Esophagus muscularis mucosa (tissue), 4 donors: ENCODE results near the gene IRF2BP2. TPM values are rescaled to one million over a fixed set of nuclear protein-coding genes. Genes with fewer than 3 reads are reported as not detected.

ENCODE experiments used
- DNase-seq: peaks from one replicate; pipeline ENCODE4 v3.0.0-alpha.2; 2017; ENCODE audit errors: extremely low spot score
- H3K27ac ChIP-seq, 4 donors: fragments of 200-600 bp; sonication (generic); replicated peaks in 1 of 4; 1 replicate in 3 of 4; 2 replicates in 1 of 4; pipeline ENCODE4 v1.5.1; 2016 to 2019; ENCODE audit warnings: mild to moderate bottlenecking in 1 of 4
- H3K27me3 ChIP-seq, 4 donors: fragments of 200-600 bp; sonication (generic); one replicate each; pipeline versions ENCODE4 v1.5.1 to v1.6.0; 2016 to 2019
- H3K36me3 ChIP-seq, 4 donors: fragments of 200-600 bp; sonication (generic); one replicate each; pipeline ENCODE4 v1.5.1; 2016 to 2019
- H3K4me1 ChIP-seq, 4 donors: fragments of 200-600 bp; sonication (generic); one replicate each; pipeline ENCODE4 v1.5.1; 2016 to 2019
- H3K4me3 ChIP-seq, 4 donors: fragments of 200-600 bp; sonication (generic); 1 replicate in 2 of 4; 2 replicates in 2 of 4; pipeline ENCODE4 v1.5.1; 2016 to 2019; ENCODE audit warnings: mild to moderate bottlenecking in 4 of 4, moderate library complexity in 1 of 4
- H3K9me3 ChIP-seq, 4 donors: fragments of 200-600 bp; sonication (generic); 1 replicate in 3 of 4; 2 replicates in 1 of 4; pipeline ENCODE4 v1.5.1; 2016 to 2019
- EP300 ChIP-seq: sonication (generic); formaldehyde crosslinking; IDR thresholded peaks from one replicate; pipeline ENCODE4 v1.6.1; 2017; ENCODE audit warnings: antibody characterized with exemption
- POLR2A ChIP-seq: fragments of 450-650 bp; IDR thresholded peaks from one replicate; pipeline ENCODE4 v1.6.1; 2017; ENCODE audit warnings: antibody characterized with exemption, moderate library complexity, mild to moderate bottlenecking, low read depth
- POLR2AphosphoS5 ChIP-seq, 2 donors: sonication (generic); formaldehyde crosslinking; IDR thresholded peaks; one replicate each; pipeline ENCODE4 v1.6.1; 2017; ENCODE audit warnings: antibody characterized with exemption in 2 of 2
- WGBS: methylation state at CpG from one replicate; pipeline ENCODE4 v1.1.5; 2018; 5-methylcytosine and 5-hydroxymethylcytosine counted together
- intact Hi-C: fragments of 100-400 bp; cut with DNase I; formaldehyde crosslinking; loops from one replicate; pipeline ENCODE4 v1.15.1; 2023
- total RNA-seq, 4 donors: library from RNA; depleted of rRNA; stranded (reverse); fragments of >200 nt; gene quantifications; one replicate each; pipeline versions ENCODE4 v1.1.0 to v1.2.1, GENCODE V29; 2016
- TF ChIP-seq, protein P1 (sequence below), 3 experiments: fragments of 200-600 bp in 2 of 3; fragments of 450-650 bp in 1 of 3; sonication (generic) in 2 of 3; IDR thresholded peaks; one replicate each; pipeline ENCODE4 v1.5.1; 2017 to 2019; ENCODE audit warnings: antibody characterized with exemption in 3 of 3, mild to moderate bottlenecking in 2 of 3, moderate library complexity in 1 of 3

The IRF2BP2 gene
- total RNA-seq, 4 donors from 2014 or later = 83.3 to 119 (median 97.9) TPM

- TF ChIP-seq POLR2AphosphoS5 (IDR thresholded peaks at IDR 0.05) (no peak), POLR2A (no peak), EP300 (no peak)
- TF ChIP-seq, protein P1, sequence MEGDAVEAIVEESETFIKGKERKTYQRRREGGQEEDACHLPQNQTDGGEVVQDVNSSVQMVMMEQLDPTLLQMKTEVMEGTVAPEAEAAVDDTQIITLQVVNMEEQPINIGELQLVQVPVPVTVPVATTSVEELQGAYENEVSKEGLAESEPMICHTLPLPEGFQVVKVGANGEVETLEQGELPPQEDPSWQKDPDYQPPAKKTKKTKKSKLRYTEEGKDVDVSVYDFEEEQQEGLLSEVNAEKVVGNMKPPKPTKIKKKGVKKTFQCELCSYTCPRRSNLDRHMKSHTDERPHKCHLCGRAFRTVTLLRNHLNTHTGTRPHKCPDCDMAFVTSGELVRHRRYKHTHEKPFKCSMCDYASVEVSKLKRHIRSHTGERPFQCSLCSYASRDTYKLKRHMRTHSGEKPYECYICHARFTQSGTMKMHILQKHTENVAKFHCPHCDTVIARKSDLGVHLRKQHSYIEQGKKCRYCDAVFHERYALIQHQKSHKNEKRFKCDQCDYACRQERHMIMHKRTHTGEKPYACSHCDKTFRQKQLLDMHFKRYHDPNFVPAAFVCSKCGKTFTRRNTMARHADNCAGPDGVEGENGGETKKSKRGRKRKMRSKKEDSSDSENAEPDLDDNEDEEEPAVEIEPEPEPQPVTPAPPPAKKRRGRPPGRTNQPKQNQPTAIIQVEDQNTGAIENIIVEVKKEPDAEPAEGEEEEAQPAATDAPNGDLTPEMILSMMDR (IDR thresholded peaks at IDR 0.05) = no peak
- DNase-seq = no peak
- no peaks in the 10 kb centered on the region for H3K27me3 ChIP-seq
- intact Hi-C loops = no loop called here
- H3K4me1 ChIP-seq = no peaks in the 10 kb centered on the region
- H3K27ac ChIP-seq = no peak overlapping the region
- WGBS = 79% methylated on average over 2 of the region's 2 CpGs
- peaks cover 0 to 3% (median 0%) of the 10 kb centered on the region in 4 donors for H3K9me3 ChIP-seq
- no peaks in the 10 kb centered on the region for H3K36me3 ChIP-seq
- H3K4me3 ChIP-seq = no peak overlapping the region
These were observed 37.8 kb upstream of the IRF2BP2 start for GRCh38 chr1:234647758-234648157.

DNA sequence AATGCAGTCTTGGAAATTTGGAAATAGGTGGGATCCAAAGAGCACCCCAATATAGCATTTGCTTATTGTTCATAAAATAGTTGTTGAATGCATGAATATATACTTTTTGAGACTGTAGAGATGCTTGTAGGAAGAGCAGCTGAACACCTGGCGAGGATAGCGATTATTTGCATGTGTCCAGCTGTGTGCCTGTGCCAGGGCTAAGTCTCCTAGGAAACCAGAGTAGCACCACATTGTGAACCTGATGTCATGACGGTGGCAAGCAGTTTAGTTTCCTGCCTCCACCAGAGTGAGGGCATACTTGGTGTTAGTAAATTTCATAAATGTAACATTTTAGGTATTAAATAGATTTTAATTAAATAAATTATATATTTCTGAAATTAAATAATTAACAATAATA is 37.3 kb upstream of the IRF2BP2 start:
- Histone ChIP-seq H3K9me3 (peaks cover 0 to 3% (median 0%) of the 10 kb centered on the region in 4 donors), H3K4me3 (no peak overlapping the region), H3K27me3 (no peaks in the 10 kb centered on the region), H3K27ac (no peak overlapping the region), H3K36me3 (no peaks in the 10 kb centered on the region), H3K4me1 (no peaks in the 10 kb centered on the region)
- intact Hi-C loops = no loop called here
- TF ChIP-seq EP300 = no peak
- TF ChIP-seq, protein P1 (IDR thresholded peaks at IDR 0.05) = no peak
- TF ChIP-seq POLR2AphosphoS5 (IDR thresholded peaks at IDR 0.05) = no peak
- TF ChIP-seq POLR2A = no peak
- no peak for DNase-seq
- WGBS = 96% methylated on average over 3 of the region's 3 CpGs

GRCh38 chr1:234645964-234646363 is 36.0 kb upstream of the IRF2BP2 start:
- no peak for DNase-seq
- H3K36me3 ChIP-seq = no peaks in the 10 kb centered on the region
- H3K9me3 ChIP-seq = peaks cover 0 to 3% (median 0%) of the 10 kb centered on the region in 4 donors
- H3K27me3 ChIP-seq = no peaks in the 10 kb centered on the region
- intact Hi-C loops = no loop called here
- H3K27ac ChIP-seq = no peak overlapping the region
- TF ChIP-seq POLR2A (no peak), EP300 (no peak)
- no peaks in the 10 kb centered on the region for H3K4me1 ChIP-seq
- WGBS = 87% methylated on average over 2 of the region's 2 CpGs
- no peak overlapping the region for H3K4me3 ChIP-seq

- no peaks in the 10 kb centered on the region for H3K36me3 ChIP-seq
- H3K4me1 ChIP-seq = no peaks in the 10 kb centered on the region
- no peak overlapping the region for H3K27ac ChIP-seq
- H3K9me3 ChIP-seq = peaks cover 0 to 3% (median 0%) of the 10 kb centered on the region in 4 donors
- DNase-seq = no peak
- no peak overlapping the region for H3K4me3 ChIP-seq
- no peaks in the 10 kb centered on the region for H3K27me3 ChIP-seq
- intact Hi-C loops = no loop called here
- 71% methylated on average over 1 of the region's 1 CpG for WGBS
- TF ChIP-seq POLR2AphosphoS5 (IDR thresholded peaks at IDR 0.05) = no peak
- TF ChIP-seq, protein P1 (IDR thresholded peaks at IDR 0.05) = no peak
- no peak for TF ChIP-seq EP300
- no peak for TF ChIP-seq POLR2A
These were observed 35.5 kb upstream of the IRF2BP2 start for GRCh38 chr1:234645474-234645953.

GRCh38 chr1:234644928-234645327 is 35.0 kb upstream of the IRF2BP2 start:
- intact Hi-C loops = no loop called here
- DNase-seq = no peak
- Histone ChIP-seq H3K4me1 (no peaks in the 10 kb centered on the region), H3K9me3 (peaks cover 0 to 3% (median 0%) of the 10 kb centered on the region in 4 donors), H3K4me3 (no peak overlapping the region), H3K27ac (no peak overlapping the region), H3K27me3 (no peaks in the 10 kb centered on the region), H3K36me3 (no peaks in the 10 kb centered on the region)
- TF ChIP-seq, protein P1 (IDR thresholded peaks at IDR 0.05) = no peak
- TF ChIP-seq POLR2AphosphoS5 (IDR thresholded peaks at IDR 0.05) (no peak), POLR2A (no peak), EP300 (no peak)
- WGBS = 78% methylated on average over 3 of the region's 3 CpGs
